AG08395 (cell line): ENCODE results near the gene FRMD4A.

Source experiments
- DNase-seq: peaks from one replicate; pipeline ENCODE4 v3.0.0; 2012; ENCODE audit warnings: mixed read lengths, low spot score

Gene FRMD4A

GRCh38 chr10:13816195-13816925, 514.4 kb downstream of the FRMD4A start:
- peak; percentile 66 for DNase-seq

DNA sequence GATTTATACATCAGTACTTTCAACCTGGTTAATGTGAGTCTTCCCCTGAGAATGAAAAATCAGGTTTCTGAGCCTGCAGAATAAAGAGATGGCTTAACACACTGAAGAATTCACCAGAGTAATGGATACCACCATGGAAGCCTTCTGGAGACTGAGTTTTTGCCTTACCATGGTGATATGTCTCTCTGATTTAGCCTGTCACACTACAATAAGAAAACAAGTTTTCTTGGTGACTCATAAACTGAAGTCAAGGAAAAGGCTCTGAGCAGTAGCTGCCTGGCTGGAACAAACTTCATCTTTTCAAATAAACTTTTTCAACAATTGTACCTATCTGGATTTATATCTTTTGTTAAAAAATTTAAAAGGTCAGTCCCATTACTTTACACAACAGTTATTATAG, 515.0 kb downstream of the FRMD4A start:
- peak; percentile 62 for DNase-seq

DNA sequence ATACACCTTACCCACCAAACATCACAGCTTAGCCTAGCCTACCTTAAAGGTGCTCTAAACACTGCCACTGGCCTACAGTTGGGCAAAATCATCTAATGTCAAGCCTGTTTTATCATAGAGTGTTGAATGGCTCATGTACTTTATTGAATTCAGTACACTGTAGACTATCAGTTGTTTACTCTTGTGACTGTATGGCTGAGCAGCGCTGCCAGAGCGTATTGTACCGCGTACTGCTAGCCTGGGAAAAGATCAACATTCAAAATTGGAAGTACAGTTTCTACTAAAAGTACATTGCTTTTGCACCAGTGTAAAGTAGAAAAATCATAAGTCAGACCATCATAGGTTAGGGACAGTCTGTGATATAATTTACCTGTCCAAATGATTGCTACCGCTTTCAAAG, 517.2 kb downstream of the FRMD4A start:
- DNase-seq: no peak

DNA sequence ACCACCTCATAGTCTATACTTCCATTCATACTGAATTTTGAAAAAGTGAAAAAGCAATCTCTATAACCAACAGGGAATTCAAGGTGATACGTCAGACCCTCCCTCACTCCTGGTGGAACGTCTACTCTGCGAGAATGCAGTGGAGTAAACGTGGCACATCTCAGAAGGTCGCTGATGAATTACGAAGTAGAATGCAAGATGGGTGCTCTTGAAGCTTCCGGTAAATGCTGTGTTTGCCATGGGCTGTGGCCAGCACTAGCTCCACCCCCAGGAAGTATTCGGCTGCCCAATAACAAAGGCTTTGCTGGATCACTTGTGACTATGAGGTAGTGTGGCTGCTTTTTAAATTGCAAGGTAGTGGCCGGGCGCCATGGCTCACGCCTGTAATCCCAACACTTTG, 517.9 kb downstream of the FRMD4A start:
- DNase-seq: no peak

DNA sequence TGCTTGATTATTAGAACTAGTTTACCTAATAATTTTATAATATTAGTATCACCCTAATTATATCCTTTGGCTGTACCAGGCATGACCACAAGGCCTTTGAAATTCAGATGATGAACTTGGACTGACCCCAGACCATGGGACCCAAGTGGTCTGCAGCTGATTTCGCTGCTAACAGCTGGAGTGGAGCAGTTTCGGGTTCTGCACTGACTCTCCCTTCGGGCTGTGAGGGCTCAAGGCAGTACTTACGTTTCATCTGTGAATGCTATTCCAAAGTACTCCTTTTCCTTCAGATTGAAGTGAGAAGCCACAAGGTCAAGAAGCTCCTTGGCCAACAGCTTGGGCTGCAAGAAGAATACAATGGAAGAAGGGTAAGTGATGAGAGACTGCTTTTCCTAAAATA, 520.2 kb downstream of the FRMD4A start:
- DNase-seq: no peak

DNA sequence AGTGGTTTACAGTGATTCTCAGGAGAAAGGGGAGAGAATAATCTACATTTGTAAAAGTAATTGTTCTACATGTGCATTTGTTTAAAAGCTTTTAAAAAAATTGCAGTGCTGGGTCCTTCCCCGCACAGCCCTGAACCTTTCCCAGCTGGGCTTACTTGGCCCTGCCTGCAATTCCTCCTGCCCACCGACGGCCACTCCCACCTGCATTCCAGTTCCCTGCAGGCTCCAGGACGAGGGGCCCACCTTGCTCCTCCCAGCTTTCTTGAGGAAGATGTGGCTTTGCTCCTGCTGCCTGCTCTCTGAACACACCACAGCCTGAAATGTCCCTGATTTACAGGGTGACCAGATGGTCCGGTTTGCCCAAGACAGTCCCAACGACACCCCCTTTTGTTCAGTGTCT, 521.3 kb downstream of the FRMD4A start:
- DNase-seq: no peak

DNA sequence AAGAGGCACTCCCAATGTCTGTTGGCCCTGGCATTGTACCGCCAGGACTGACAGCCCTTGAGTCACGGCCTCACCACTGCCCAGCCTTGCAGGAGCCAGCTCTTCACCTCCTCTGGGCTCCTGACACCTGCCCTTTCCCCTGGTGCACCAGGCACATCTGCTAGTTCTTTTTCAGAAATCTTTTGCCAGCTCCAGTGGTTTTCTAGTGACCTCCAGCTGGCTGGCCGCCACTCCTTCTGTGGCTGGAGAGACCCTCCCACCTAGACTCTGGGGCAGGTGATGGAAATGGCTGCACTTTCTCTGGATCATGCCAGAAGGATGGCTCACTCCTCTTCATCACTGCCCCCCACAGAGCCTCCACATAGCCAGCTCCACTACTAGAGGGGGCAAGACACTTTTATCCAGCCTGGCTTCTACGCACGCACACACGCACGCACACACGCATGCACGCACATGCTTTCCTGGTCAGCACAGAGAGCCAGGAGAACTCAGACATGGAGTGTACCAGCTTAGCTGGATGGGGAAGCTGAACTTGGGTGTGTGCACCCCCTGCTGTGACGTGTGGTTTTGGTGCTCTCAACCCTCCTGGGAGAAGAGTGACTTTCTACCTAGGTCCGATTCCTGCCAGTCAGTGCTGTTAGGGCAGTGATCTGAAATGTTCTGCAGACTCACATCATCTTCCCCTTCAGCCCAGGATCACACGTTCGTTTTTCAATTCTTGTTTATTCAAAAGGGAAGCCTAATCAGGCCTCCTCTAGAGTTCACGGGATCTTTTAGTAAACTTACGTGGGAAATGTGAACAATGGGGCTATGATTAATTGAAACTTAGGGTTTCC, 522.0 kb downstream of the FRMD4A start:
- no peak for DNase-seq

DNA sequence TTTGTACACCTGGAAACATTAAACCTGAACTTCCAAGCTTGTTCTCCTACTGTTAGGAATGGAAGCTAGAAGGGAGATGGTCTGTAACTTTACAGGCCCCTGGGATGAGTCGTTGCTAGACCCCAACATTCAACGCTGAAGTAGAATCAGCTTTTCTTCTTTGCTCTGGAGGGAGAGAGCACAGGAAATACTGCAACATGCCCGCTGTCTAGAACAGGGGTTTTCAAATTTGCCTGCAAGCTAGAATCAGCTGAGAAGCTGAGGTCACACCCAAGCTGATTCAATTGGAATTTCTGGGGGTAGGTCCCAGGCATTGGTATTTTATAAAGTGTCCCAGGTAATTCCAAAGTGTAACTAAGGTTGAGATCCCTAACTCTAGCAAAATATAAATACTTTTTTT, 524.3 kb downstream of the FRMD4A start:
- DNase-seq: no peak

- no peak for DNase-seq
Observed at GRCh38 chr10:13803566-13804554, 526.9 kb downstream of the FRMD4A start.

GRCh38 chr10:13801907-13802288, 528.8 kb downstream of the FRMD4A start:
- DNase-seq: no peak

GRCh38 chr10:13801156-13801906, 529.4 kb downstream of the FRMD4A start:
- no peak for DNase-seq

DNA sequence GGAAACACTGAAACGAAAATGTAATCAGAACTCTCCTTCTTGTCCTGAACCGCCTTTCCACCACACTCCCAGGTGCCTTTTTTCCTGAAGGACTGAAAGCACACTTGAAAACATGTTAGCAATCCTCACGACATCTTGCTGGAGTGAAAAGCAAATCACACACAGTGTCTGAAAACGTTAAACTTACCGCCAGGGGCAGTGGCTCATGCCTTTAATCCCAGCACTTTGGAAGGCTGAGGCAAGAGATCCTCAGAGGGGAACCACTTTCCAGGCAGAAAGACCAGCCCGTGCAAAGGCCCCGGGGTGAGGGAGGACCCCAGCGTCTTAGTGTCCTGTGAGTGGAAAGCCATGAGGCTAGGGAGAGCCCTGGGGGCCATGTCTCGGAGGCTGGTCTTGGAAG, 533.6 kb downstream of the FRMD4A start:
- DNase-seq: no peak

- no peak for DNase-seq
Observed at GRCh38 chr10:13795653-13796555, 534.8 kb downstream of the FRMD4A start.

DNA sequence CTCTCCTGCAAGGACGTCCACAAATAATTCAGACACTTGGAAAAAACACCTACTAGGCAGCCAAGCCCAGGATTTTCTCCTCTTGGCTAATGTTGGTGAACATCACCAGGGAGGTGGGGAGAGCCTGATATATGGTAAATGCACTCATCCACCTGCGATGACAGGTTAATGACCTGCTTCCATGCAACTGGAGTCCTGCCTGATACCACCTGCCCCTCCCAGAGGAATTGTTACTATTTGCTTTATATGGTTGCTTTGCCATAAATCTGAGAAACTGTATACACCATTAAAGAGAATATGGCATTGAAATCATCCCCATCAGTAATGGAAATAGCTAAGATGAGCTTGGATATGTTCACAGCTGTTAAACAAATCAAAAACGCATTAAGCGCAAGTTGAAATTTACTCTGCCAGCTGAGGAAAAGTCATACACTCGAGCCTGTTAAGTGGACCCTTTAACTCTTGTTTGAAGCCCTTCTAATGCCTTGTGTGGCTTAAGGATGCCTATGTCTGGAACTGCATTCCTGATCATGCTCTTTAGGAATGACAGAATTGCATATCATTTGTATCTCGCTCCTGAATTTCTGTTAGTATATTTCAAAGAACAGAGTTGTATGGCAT, 535.6 kb downstream of the FRMD4A start:
- DNase-seq: no peak

- no peak for DNase-seq
Observed at GRCh38 chr10:13792006-13792405, 538.7 kb downstream of the FRMD4A start.

- DNase-seq: no peak
Observed at GRCh38 chr10:13791483-13791882, 539.2 kb downstream of the FRMD4A start.

- DNase-seq: no peak
Observed at GRCh38 chr10:13790196-13790595, 540.5 kb downstream of the FRMD4A start.

GRCh38 chr10:13789448-13789829, 541.3 kb downstream of the FRMD4A start:
- DNase-seq: no peak

- DNase-seq: peak; percentile 66
Observed at GRCh38 chr10:13788711-13789447, 541.8 kb downstream of the FRMD4A start.

DNA sequence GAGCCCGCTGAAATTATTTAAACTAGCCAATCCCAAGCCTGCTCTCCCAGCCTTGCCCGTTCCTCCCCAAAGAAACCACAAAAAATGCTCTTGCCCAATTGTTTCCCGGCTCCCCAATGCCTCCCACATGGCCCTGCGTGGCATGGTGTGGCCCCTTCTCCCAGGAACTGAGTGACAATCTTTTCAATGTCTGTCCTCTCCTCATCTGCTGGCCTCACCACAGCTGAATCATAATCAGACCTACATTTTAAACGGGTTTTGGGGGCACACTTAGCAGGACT, 542.5 kb downstream of the FRMD4A start:
- DNase-seq: peak; percentile 31
